PC-3 (cell line): ENCODE measurements around the gene MROH9. TPM values are rescaled to one million over a fixed set of nuclear protein-coding genes. Genes with fewer than 3 reads are reported as not detected.

Experiments
- ATAC-seq: fragments of 200-7000 bp; cut with Tn5 transposase; 2 replicates; pipeline ENCODE4 v1.9.1; 2020; ENCODE audit warnings: mild to moderate bottlenecking, moderate library complexity
- BruUV-seq: library from RNA; stranded (reverse); fragments of 400-500 nt; replicated peaks from 2 replicates; lab custom pipeline; 2021; lab: Mats Ljungman, UMichigan
- CTCF ChIA-PET: fragments of 300-600 bp; sonication (Branson Sonifier 250); formaldehyde crosslinking; loops from one replicate; lab custom pipeline; 2022; ENCODE audit warnings: antibody characterized with exemption; lab: Charles Lee
- POLR2A ChIA-PET: fragments of 300-600 bp; sonication (Branson Sonifier 250); formaldehyde crosslinking; loops from one replicate; lab custom pipeline; 2022; ENCODE audit warnings: antibody characterized with exemption; ENCODE audit not compliant: unreplicated experiment; lab: Charles Lee
- DNase-seq: peaks from one replicate; pipeline ENCODE4 v3.0.0-alpha.2; 2015
- H2AFZ ChIP-seq: fragments of 300-600 bp; sonication (generic); 2 replicates; pipeline ENCODE4 v1.6.0; 2016; ENCODE audit warnings: antibody characterized with exemption, low read length
- H3F3A ChIP-seq: fragments of 300-600 bp; sonication (generic); one replicate; pipeline ENCODE4 v1.6.0; 2017; ENCODE audit warnings: antibody characterized with exemption, low read length, control low read depth, mild to moderate bottlenecking; ENCODE audit not compliant: unreplicated experiment
- H3K27ac ChIP-seq: fragments of 300-600 bp; sonication (generic); 2 replicates; pipeline ENCODE4 v1.5.1; 2016; ENCODE audit warnings: mild to moderate bottlenecking, low read length
- H3K27me3 ChIP-seq: fragments of 300-600 bp; sonication (generic); 2 replicates; pipeline ENCODE4 v1.6.1; 2016; ENCODE audit warnings: low read length, mixed read lengths
- H3K36me3 ChIP-seq: fragments of 300-600 bp; sonication (generic); 2 replicates; pipeline ENCODE4 v1.6.1; 2016; ENCODE audit warnings: low read depth, mixed run types, low read length, mixed read lengths
- H3K4me1 ChIP-seq: fragments of 300-600 bp; sonication (generic); 2 replicates; pipeline ENCODE4 v1.5.1; 2016; ENCODE audit warnings: low read length; ENCODE audit not compliant: insufficient read depth
- H3K4me2 ChIP-seq: fragments of 300-600 bp; sonication (generic); 2 replicates; pipeline ENCODE4 v1.6.0; 2016; ENCODE audit warnings: low read length
- H3K4me3 ChIP-seq: fragments of 300-600 bp; sonication (generic); 2 replicates; pipeline ENCODE4 v1.5.1; 2016; ENCODE audit warnings: mild to moderate bottlenecking, low read length, mixed read lengths
- H3K79me2 ChIP-seq: fragments of 300-600 bp; sonication (generic); 2 replicates; pipeline ENCODE4 v1.6.1; 2017; ENCODE audit warnings: low read length, mixed read lengths
- H3K9ac ChIP-seq: fragments of 300-600 bp; sonication (generic); 2 replicates; pipeline ENCODE4 v1.6.0; 2016; ENCODE audit warnings: mild to moderate bottlenecking, low read length
- H3K9me2 ChIP-seq: fragments of 300-600 bp; sonication (generic); replicated peaks from 2 replicates; pipeline ENCODE4 v1.6.1; 2016; ENCODE audit warnings: mixed run types, low read length, mixed read lengths
- H3K9me3 ChIP-seq: fragments of 300-600 bp; sonication (generic); 2 replicates; pipeline ENCODE4 v1.6.1; 2016; ENCODE audit warnings: low read length, mixed read lengths
- H4K20me1 ChIP-seq: fragments of 300-600 bp; sonication (generic); 2 replicates; pipeline ENCODE4 v1.6.1; 2016; ENCODE audit warnings: low read length, mixed read lengths
- CTCF ChIP-seq: fragments of 300-600 bp; sonication (generic); conservative IDR thresholded peaks from 2 replicates; pipeline ENCODE4 v1.5.1; 2017; ENCODE audit warnings: antibody characterized with exemption, low read depth, mild to moderate bottlenecking, low read length
- EZH2 ChIP-seq: fragments of 300-600 bp; sonication (generic); IDR thresholded peaks from one replicate; pipeline ENCODE4 v1.6.1; 2017; ENCODE audit warnings: antibody characterized with exemption, mild to moderate bottlenecking, low read length; ENCODE audit not compliant: unreplicated experiment
- EZH2phosphoT487 ChIP-seq: fragments of 300-600 bp; sonication (generic); IDR thresholded peaks from 2 replicates; pipeline ENCODE4 v1.6.1; 2018; ENCODE audit warnings: mild to moderate bottlenecking, antibody characterized with exemption, low read length, borderline replicate concordance
- intact Hi-C: fragments of 100-400 bp; cut with micrococcal nuclease; formaldehyde crosslinking; loops from 2 replicates; pipeline ENCODE4 v1.9.0; 2023
- total RNA-seq: library from RNA; depleted of rRNA; stranded (reverse); fragments of >200 nt; gene quantifications from 2 replicates; pipeline ENCODE4 v1.2.3, GENCODE V29; 2014

The MROH9 gene
- total RNA-seq, 1 experiment from 2014 or later: not detected

GRCh38 chr1:170959385-170959784 lies 24.1 kb downstream of the MROH9 start:
- DNase-seq: peak; percentile 35

GRCh38 chr1:170964506-170964905 lies 29.2 kb downstream of the MROH9 start:
- H3K27ac ChIP-seq: no peak overlapping the region
- no peak overlapping the region for H3K9ac ChIP-seq
- BruUV-seq: no TSS peak
- no peak overlapping the region for H2AFZ ChIP-seq
- H3K9me2 ChIP-seq: no peaks in the 10 kb centered on the region
- no peaks in the 10 kb centered on the region for H3K79me2 ChIP-seq
- no peaks in the 10 kb centered on the region for H3K36me3 ChIP-seq
- no peak overlapping the region for H3K4me3 ChIP-seq
- no peaks in the 10 kb centered on the region for H3K4me1 ChIP-seq
- intact Hi-C loops: no loop called here
- POLR2A ChIA-PET: no interaction called here
- H4K20me1 ChIP-seq: no peaks in the 10 kb centered on the region
- TF ChIP-seq EZH2: no peak
- no peak for TF ChIP-seq CTCF
- TF ChIP-seq EZH2phosphoT487: no peak
- peaks cover 23% of the 10 kb centered on the region for H3K27me3 ChIP-seq
- no peak overlapping the region for H3K4me2 ChIP-seq
- CTCF ChIA-PET: no interaction called here
- no peak for ATAC-seq
- H3F3A ChIP-seq: no peaks in the 10 kb centered on the region
- DNase-seq: no peak
- no peaks in the 10 kb centered on the region for H3K9me3 ChIP-seq

More at GRCh38 chr1:170959385-170959784, 24.1 kb downstream of the MROH9 start:
- Histone ChIP-seq H3K4me2 (no peak overlapping the region), H3K9me3 (no peaks in the 10 kb centered on the region), H3K4me1 (no peaks in the 10 kb centered on the region), H3K79me2 (no peaks in the 10 kb centered on the region), H3K9ac (no peak overlapping the region), H3K27ac (no peak overlapping the region), H3K27me3 (peaks cover 17% of the 10 kb centered on the region), H4K20me1 (no peaks in the 10 kb centered on the region), H3K4me3 (no peak overlapping the region), H3F3A (no peaks in the 10 kb centered on the region), H3K9me2 (no peaks in the 10 kb centered on the region), H3K36me3 (no peaks in the 10 kb centered on the region), H2AFZ (no peak overlapping the region)
- ATAC-seq: no peak
- CTCF ChIA-PET: no interaction called here
- TF ChIP-seq EZH2phosphoT487 (no peak), EZH2 (no peak), CTCF (no peak)
- no TSS peak for BruUV-seq
- POLR2A ChIA-PET: no interaction called here
- intact Hi-C loops: no loop called here

- no peaks in the 10 kb centered on the region for H3K36me3 ChIP-seq
- POLR2A ChIA-PET: interaction anchor here (0.7 to 1.0 kb wide), 2 partner anchors 347 to 558 kb away, joined by 3 to 5 read pairs; partner anchors contain the start of gene FMO4
These were observed 31.9 kb downstream of the MROH9 start for GRCh38 chr1:170967042-170967910.

More at GRCh38 chr1:170967042-170967910, 31.9 kb downstream of the MROH9 start:
- no peak overlapping the region for H3K9ac ChIP-seq
- BruUV-seq: no TSS peak
- no peaks in the 10 kb centered on the region for H3K4me1 ChIP-seq
- no peaks in the 10 kb centered on the region for H3F3A ChIP-seq
- CTCF ChIA-PET: interaction anchor here (0.5 to 1.5 kb wide), 10 partner anchors 9 to 749 kb away, joined by 3 to 39 read pairs (median 3); partner anchors contain the start of gene FMO4
- no peak overlapping the region for H3K27ac ChIP-seq
- peak; percentile 77 for DNase-seq
- H3K9me3 ChIP-seq: no peaks in the 10 kb centered on the region
- no peak overlapping the region for H3K4me3 ChIP-seq
- intact Hi-C loops: loop anchor here (1.0 kb wide), 3 partner anchors 221 to 346 kb away; no protein-coding TSS in a partner anchor
- peak; percentile 88 for ATAC-seq
- H3K4me2 ChIP-seq: no peak overlapping the region
- H3K79me2 ChIP-seq: no peaks in the 10 kb centered on the region
- H4K20me1 ChIP-seq: no peaks in the 10 kb centered on the region
- H3K27me3 ChIP-seq: peaks cover 38% of the 10 kb centered on the region
- no peaks in the 10 kb centered on the region for H3K9me2 ChIP-seq
- TF ChIP-seq CTCF (peak; percentile 92), EZH2phosphoT487 (no peak)
- H2AFZ ChIP-seq: no peak overlapping the region
